GM18499 (cell line): ENCODE results near the gene TPSAB1.
"Not testable (repeated sequence)": the region's sequence is repeated elsewhere in the genome, so short reads cannot be mapped to it uniquely, and the experiment has no call there.

Experiments
- ATAC-seq: cut with Tn5 transposase; IDR thresholded peaks from one replicate; pipeline ENCODE4 v1.9.1; 2021; ENCODE audit warnings: moderate number of reproducible peaks; ENCODE audit not compliant: insufficient read depth, unreplicated experiment

The TPSAB1 gene

GRCh38 chr16:1261131-1261892, 20.8 kb downstream of the TPSAB1 start:
- no peak for ATAC-seq

DNA sequence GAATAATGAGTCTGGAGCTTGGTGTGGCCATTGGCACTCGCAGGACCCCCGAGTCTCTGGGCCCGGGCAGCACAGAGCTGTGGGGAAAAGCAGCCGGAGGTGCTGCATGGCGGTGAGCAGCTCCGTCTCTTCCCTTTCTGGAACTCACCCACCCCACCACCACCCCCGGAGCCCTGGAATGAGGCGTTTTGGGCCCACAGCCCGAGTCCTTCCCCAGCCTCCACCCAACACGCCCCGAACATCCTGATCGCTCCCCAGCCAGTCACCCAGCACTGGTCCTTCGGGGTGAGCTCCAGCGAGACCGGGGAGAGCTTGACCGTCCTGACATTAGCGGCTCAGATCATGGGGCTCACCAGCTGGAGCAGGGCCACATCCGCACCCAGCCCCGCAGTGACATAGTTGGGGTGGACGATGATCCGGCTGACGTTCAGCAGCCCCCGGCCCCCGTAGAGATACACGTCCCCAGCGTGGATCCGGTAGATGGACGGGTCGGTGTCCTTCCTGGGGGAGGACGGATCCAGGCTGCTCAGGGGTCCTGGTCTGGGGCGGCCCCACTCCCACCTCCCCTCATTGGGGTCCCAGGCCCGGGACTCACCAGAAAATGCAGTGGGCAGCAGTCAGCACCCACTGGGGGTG, 21.8 kb downstream of the TPSAB1 start:
- no peak for ATAC-seq

DNA sequence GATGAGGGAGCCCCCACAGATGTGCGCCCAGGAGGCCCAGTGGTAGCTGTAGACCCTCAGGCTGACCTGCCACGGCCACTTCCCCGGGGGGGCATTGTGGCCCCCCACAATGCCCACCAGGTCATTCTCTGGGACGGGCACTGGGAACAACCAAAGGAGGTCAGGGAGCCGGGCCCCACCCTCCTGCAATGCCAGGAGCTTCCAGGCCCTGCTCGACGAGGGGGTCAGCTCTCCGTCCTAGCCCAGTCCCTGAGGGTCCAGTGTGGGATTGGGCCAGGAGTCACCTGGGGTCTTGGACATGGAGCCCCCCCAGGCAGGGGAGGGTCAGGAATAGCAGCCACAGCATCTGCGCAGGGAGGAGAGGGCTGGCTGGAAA, 22.3 kb downstream of the TPSAB1 start:
- no peak for ATAC-seq

GRCh38 chr16:1263591-1264344, 23.3 kb downstream of the TPSAB1 start:
- no peak for ATAC-seq

GRCh38 chr16:1264345-1265089, 24.0 kb downstream of the TPSAB1 start:
- ATAC-seq = no peak

- no peak for ATAC-seq
Observed at GRCh38 chr16:1265090-1265630, 24.7 kb downstream of the TPSAB1 start.

DNA sequence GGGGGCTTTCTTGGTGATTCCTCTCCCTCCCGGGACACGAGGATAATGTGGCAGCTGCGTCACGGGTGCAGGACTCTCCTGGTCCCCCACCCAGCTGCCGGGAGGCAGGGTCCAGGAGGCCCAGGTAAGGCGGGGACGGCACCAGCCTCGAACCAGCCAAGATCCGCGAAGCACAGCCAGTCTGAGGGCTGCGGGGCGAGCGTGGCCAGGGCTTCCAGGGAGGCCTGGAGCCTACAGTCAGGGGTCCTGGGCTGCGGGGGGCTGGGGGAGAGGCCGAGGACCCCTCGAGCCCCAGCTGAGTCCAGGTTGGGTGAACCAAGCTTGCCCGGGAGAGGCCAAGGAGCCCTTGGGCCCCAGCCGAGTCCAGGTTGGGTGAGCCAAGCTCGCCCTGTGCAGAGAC, 25.3 kb downstream of the TPSAB1 start:
- ATAC-seq = no peak

DNA sequence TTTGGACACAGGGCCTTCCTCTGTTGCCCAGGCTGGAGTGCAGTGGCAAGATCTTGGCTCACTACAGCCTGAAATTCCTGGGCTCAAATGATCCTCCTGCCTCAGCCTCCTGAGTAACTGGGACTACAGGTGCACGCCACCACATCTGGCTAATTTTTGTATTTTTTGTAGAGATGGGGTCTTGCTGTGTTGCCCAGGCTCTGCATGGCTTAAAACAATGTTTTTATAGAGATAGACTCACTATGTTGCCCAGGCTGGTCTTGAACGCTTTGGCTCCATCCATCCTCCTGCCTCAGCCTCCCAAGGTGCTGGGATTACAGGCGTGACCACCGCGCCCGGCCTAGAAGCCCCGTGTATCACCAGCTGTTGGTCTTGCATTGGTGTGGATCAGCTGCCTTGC, 28.9 kb downstream of the TPSAB1 start:
- ATAC-seq = not testable (repeated sequence)

- no peak for ATAC-seq
Observed at GRCh38 chr16:1271380-1271723, 30.8 kb downstream of the TPSAB1 start.

DNA sequence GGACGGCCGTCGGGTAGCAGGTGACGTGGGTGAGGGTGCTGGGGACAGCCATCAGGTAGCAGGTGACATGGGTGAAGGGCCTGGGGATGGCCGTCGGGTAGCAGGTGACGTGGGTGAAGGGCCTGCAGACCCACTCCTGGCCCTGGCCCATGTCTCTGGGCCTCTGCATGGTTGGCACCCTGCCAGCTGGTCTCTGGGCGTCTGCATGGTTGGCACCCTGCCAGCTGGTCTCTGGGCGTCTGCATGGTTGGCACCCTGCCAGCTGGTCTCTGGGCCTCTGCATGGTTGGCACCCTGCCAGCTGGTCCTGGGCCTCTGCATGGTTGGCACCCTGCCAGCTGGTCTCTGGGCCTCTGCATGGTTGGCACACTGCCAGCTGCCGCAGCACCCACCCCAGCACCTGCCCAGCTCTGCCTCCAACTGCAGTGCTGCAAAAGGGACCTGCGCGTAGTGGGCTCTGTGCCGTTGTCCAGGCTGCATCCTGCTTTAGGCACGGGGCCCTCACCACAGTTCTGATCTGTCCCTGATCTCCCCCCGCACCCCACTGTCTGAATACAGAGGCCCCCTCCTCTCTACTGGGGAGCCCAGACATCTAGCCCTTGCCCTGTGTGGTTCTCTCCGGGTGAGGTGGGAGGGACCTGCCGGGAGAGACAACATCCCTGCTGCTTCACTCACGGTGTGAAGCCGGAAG, 31.4 kb downstream of the TPSAB1 start:
- not testable (repeated sequence) for ATAC-seq

DNA sequence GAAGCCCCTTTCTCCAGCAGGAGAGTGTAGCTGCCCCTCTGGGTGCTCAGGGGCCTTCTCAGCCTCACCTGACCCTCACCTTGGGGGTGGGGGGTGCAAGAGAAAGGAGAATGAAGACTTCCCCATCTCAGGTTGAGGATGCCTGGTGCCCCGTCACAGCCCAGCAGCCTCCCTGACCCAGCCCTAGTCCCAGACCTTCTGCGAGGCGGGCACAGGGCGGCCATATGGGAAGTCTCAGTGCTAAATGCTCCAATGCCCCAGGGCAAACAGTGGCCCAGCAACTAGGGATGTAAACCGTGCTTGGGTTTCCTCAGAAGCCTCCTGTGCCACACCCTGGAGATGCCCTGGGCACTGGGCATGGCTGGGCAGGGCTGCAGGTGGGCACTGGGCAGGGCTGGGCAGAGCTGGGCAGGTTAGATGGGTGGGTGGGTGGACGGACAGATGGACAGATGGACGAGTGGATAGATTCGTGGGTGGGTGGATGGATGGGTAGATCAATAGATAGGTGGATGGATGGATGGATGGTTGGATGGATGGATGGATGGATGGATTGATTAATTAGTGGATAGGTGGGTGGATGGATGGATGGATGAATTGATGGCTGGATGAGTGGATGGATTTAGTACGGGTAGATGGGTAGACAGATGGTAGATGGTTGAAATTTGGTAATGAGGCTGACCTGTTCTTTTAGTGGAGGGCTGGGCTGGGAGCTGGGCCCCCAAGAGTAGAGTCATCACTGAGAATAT, 32.1 kb downstream of the TPSAB1 start:
- no peak for ATAC-seq

GRCh38 chr16:1273816-1274215, 33.3 kb downstream of the TPSAB1 start:
- no peak for ATAC-seq

- no peak for ATAC-seq
Observed at GRCh38 chr16:1274767-1275166, 34.3 kb downstream of the TPSAB1 start.

- ATAC-seq = no peak
Observed at GRCh38 chr16:1275791-1276579, 35.5 kb downstream of the TPSAB1 start.

DNA sequence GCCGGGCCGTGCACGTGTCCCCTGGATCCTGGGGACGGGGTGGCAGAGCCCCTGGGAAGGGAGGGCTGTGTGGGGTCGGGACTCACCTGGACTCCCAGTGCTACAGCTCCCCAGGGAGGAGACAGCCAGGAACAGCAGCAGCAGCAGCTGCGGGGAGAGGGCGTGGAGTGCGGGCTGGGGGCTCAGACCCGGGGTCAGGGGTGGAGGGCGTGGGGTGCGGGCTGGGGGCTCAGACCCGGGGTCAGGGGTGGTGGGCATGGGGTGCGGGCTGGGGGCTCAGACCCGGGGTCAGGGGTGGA, 36.0 kb downstream of the TPSAB1 start:
- ATAC-seq = no peak

- ATAC-seq = no peak
Observed at GRCh38 chr16:1277151-1277598, 36.7 kb downstream of the TPSAB1 start.

- no peak for ATAC-seq
Observed at GRCh38 chr16:1277617-1278282, 37.2 kb downstream of the TPSAB1 start.

GRCh38 chr16:1278477-1278876, 38.0 kb downstream of the TPSAB1 start:
- no peak for ATAC-seq
